Esophagus muscularis mucosa (tissue), 3 donors: ENCODE measurements around the gene BNC2.

ENCODE experiments used
- EP300 ChIP-seq: sonication (generic); formaldehyde crosslinking; IDR thresholded peaks from one replicate; pipeline ENCODE4 v1.6.1; 2017; ENCODE audit warnings: antibody characterized with exemption
- TF ChIP-seq, protein P1 (sequence below), 3 experiments: fragments of 200-600 bp in 2 of 3; fragments of 450-650 bp in 1 of 3; sonication (generic) in 2 of 3; IDR thresholded peaks; one replicate each; pipeline ENCODE4 v1.5.1; 2017 to 2019; ENCODE audit warnings: antibody characterized with exemption in 3 of 3, mild to moderate bottlenecking in 2 of 3, moderate library complexity in 1 of 3

GRCh38 chr9:16794871-16795639 is 75.4 kb downstream of the BNC2 start:
- TF ChIP-seq, protein P1, sequence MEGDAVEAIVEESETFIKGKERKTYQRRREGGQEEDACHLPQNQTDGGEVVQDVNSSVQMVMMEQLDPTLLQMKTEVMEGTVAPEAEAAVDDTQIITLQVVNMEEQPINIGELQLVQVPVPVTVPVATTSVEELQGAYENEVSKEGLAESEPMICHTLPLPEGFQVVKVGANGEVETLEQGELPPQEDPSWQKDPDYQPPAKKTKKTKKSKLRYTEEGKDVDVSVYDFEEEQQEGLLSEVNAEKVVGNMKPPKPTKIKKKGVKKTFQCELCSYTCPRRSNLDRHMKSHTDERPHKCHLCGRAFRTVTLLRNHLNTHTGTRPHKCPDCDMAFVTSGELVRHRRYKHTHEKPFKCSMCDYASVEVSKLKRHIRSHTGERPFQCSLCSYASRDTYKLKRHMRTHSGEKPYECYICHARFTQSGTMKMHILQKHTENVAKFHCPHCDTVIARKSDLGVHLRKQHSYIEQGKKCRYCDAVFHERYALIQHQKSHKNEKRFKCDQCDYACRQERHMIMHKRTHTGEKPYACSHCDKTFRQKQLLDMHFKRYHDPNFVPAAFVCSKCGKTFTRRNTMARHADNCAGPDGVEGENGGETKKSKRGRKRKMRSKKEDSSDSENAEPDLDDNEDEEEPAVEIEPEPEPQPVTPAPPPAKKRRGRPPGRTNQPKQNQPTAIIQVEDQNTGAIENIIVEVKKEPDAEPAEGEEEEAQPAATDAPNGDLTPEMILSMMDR (IDR thresholded peaks at IDR 0.05): no peak
- TF ChIP-seq EP300: no peak
